Osteoblast (primary cell): Measurements from ENCODE around the gene MPEG1. TPM values are rescaled to one million over a fixed set of nuclear protein-coding genes. Genes with fewer than 3 reads are reported as not detected.
A peak's percentile ranks its signal among the peaks of the same experiment; 100 is the strongest.

Experiments
- DNase-seq: peaks from one replicate; pipeline ENCODE4 v3.0.0; 2011; ENCODE audit warnings: low spot score, mixed read lengths; ENCODE audit not compliant: insufficient read length; ENCODE audit errors: missing footprints
- H2AFZ ChIP-seq: 2 replicates; pipeline ENCODE4 v1.6.0; 2011; ENCODE audit warnings: mild to moderate bottlenecking, low read length
- H3K27ac ChIP-seq: 2 replicates; pipeline ENCODE4 v1.5.1; 2011; ENCODE audit warnings: mild to moderate bottlenecking, low read depth, low read length, moderate library complexity
- H3K27me3 ChIP-seq: 2 replicates; pipeline ENCODE4 v1.6.0; 2012; ENCODE audit warnings: mild to moderate bottlenecking, control low read depth, inconsistent platforms, low read length, moderate library complexity; ENCODE audit not compliant: insufficient read depth
- H3K36me3 ChIP-seq: 2 replicates; pipeline ENCODE4 v1.5.1; 2011; ENCODE audit warnings: mild to moderate bottlenecking, low read length, control low read depth, moderate library complexity; ENCODE audit not compliant: insufficient read depth
- H3K4me1 ChIP-seq: 2 replicates; pipeline ENCODE4 v1.5.1; 2011; ENCODE audit warnings: mild to moderate bottlenecking, low read length, control low read depth, moderate library complexity; ENCODE audit not compliant: insufficient read depth
- H3K4me2 ChIP-seq: 2 replicates; pipeline ENCODE4 v1.6.0; 2011; ENCODE audit warnings: mild to moderate bottlenecking, low read length; ENCODE audit not compliant: insufficient read depth
- H3K4me3 ChIP-seq: fragments of 200-600 bp; sonication (generic); 3 replicates; pipeline ENCODE4 v1.5.1; 2012; ENCODE audit warnings: mild to moderate bottlenecking, low read length, inconsistent platforms; ENCODE audit not compliant: insufficient read depth
- H3K79me2 ChIP-seq: 2 replicates; pipeline ENCODE4 v1.6.0; 2012; ENCODE audit warnings: mild to moderate bottlenecking, low read length, control low read depth, inconsistent platforms; ENCODE audit not compliant: insufficient read depth
- H3K9me3 ChIP-seq: 2 replicates; pipeline ENCODE4 v1.5.1; 2011; ENCODE audit warnings: low read depth, low read length, control low read depth
- H4K20me1 ChIP-seq: 2 replicates; pipeline ENCODE4 v1.6.0; 2012; ENCODE audit warnings: mild to moderate bottlenecking, low read length, control low read depth; ENCODE audit not compliant: insufficient read depth
- total RNA-seq: library from RNA; depleted of rRNA; stranded (reverse); fragments of >200 nt; gene quantifications from 2 replicates; pipeline ENCODE4 v1.2.3, GENCODE V29; 2012
- TF ChIP-seq, protein P1 (sequence below): IDR thresholded peaks from 2 replicates; pipeline ENCODE4 v1.5.1; 2011; ENCODE audit warnings: mild to moderate bottlenecking, low read depth, low read length, moderate library complexity; ENCODE audit errors: extremely low read depth

The MPEG1 gene
- total RNA-seq, 1 donor: 0.36 TPM

DNA sequence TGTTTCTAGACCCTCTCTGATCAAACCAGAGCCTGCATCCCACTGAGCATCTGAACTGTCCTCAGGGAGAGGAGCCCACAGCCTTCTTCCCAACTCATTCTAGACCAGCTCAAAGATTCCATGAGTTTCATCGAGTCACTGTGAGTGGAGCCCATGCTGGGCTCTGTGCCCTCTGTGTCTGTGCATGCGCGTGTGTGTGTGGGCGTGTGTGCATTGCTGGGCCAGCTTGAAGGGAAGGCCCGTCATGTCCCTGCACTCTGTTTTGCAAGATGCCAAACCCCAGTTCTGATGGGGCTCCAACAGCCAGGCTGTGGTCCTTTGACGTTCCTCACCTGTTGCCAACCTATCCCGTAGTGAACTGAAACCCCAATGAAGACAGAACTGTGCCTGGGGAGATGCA, 7.1 kb downstream of the MPEG1 start:
- no peak for DNase-seq
- H3K27me3 ChIP-seq: peaks cover 10% of the 10 kb centered on the region
- TF ChIP-seq, protein P1, sequence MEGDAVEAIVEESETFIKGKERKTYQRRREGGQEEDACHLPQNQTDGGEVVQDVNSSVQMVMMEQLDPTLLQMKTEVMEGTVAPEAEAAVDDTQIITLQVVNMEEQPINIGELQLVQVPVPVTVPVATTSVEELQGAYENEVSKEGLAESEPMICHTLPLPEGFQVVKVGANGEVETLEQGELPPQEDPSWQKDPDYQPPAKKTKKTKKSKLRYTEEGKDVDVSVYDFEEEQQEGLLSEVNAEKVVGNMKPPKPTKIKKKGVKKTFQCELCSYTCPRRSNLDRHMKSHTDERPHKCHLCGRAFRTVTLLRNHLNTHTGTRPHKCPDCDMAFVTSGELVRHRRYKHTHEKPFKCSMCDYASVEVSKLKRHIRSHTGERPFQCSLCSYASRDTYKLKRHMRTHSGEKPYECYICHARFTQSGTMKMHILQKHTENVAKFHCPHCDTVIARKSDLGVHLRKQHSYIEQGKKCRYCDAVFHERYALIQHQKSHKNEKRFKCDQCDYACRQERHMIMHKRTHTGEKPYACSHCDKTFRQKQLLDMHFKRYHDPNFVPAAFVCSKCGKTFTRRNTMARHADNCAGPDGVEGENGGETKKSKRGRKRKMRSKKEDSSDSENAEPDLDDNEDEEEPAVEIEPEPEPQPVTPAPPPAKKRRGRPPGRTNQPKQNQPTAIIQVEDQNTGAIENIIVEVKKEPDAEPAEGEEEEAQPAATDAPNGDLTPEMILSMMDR: no peak
- H3K27ac ChIP-seq: no peak overlapping the region
- no peaks in the 10 kb centered on the region for H3K36me3 ChIP-seq
- no peaks in the 10 kb centered on the region for H3K79me2 ChIP-seq
- H3K4me1 ChIP-seq: peaks cover 28% of the 10 kb centered on the region
- H3K4me3 ChIP-seq: no peak overlapping the region
- no peaks in the 10 kb centered on the region for H3K9me3 ChIP-seq
- H3K4me2 ChIP-seq: no peak overlapping the region
- H2AFZ ChIP-seq: no peak overlapping the region
- H4K20me1 ChIP-seq: no peaks in the 10 kb centered on the region

DNA sequence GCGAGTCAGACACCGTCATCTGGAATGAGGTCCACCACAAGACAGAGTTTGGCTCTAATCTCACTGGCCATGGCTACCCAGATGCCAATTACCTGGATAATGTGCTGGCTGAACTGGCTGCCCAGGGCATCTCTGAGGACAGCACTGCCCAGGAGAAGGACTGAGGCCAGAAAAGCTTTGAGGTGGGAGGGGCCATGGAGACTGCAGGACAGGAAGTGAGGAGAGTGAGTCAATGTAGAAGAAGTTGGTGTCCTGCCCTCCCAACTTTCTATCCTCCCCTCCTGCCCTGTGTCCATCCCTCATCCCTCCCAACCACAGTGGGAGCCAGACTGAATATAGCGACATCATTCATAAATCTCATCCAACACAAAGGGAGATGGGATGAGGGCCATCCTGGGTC, 8.0 kb downstream of the MPEG1 start:
- H3K4me2 ChIP-seq: peak overlapping the region; percentile 9
- peaks cover 2% of the 10 kb centered on the region for H3K27me3 ChIP-seq
- H3K36me3 ChIP-seq: no peaks in the 10 kb centered on the region
- H3K9me3 ChIP-seq: no peaks in the 10 kb centered on the region
- TF ChIP-seq, protein P1: no peak
- no peaks in the 10 kb centered on the region for H3K79me2 ChIP-seq
- H3K4me1 ChIP-seq: peaks cover 28% of the 10 kb centered on the region
- peak; percentile 78 for DNase-seq
- no peaks in the 10 kb centered on the region for H4K20me1 ChIP-seq
- H3K27ac ChIP-seq: no peak overlapping the region
- H2AFZ ChIP-seq: no peak overlapping the region
- H3K4me3 ChIP-seq: no peak overlapping the region

DNA sequence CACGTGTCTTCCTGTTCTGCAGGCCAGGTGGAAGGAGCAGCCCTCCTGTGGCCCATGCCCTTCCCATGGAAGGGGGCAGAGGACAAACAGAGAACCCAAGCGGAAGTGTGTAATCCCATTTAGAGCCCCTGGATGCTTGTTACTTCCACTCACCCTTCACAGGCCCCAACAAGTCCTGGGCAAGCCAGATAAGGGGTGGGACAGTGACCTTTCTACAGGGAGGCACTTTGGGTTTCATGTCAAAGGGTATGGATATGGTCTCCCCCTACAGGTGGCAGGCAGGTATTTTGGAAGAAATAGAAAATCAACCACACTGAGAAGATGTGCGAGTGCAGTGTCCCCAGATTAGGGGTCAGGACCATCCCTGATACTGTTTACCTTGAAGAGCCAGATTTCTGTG, 11.4 kb downstream of the MPEG1 start:
- H3K4me3 ChIP-seq: no peak overlapping the region
- H3K36me3 ChIP-seq: no peaks in the 10 kb centered on the region
- no peaks in the 10 kb centered on the region for H4K20me1 ChIP-seq
- TF ChIP-seq, protein P1: no peak
- peaks cover 2% of the 10 kb centered on the region for H3K27me3 ChIP-seq
- H3K27ac ChIP-seq: no peak overlapping the region
- no peak overlapping the region for H2AFZ ChIP-seq
- DNase-seq: no peak
- H3K4me1 ChIP-seq: peaks cover 12% of the 10 kb centered on the region
- H3K4me2 ChIP-seq: no peak overlapping the region
- H3K9me3 ChIP-seq: no peaks in the 10 kb centered on the region
- H3K79me2 ChIP-seq: no peaks in the 10 kb centered on the region

DNA sequence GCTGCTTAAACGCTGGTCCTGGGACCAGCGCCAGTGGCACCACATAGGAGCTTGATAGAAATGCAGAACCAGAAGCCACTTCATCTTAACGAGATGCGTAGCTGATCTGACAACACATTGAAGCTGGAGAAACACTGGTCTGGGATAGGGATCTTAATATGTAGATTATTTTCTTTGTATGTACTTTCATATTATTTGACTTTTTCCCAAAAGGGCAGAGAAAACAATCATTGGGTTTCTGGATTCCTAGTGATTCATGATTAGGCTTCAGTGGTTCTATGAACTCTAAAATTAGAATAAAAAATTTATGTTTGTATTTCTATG, 12.3 kb downstream of the MPEG1 start:
- Histone ChIP-seq H3K79me2 (no peaks in the 10 kb centered on the region), H3K4me3 (no peak overlapping the region), H3K27me3 (peaks cover 2% of the 10 kb centered on the region), H2AFZ (no peak overlapping the region), H3K36me3 (no peaks in the 10 kb centered on the region), H3K9me3 (no peaks in the 10 kb centered on the region), H4K20me1 (no peaks in the 10 kb centered on the region), H3K27ac (no peak overlapping the region), H3K4me1 (peaks cover 12% of the 10 kb centered on the region), H3K4me2 (no peak overlapping the region)
- DNase-seq: no peak
- TF ChIP-seq, protein P1: no peak
